ENCODE measurements around the gene CNTNAP5. TPM values are rescaled to one million over a fixed set of nuclear protein-coding genes. Genes with fewer than 3 reads are reported as not detected.

The CNTNAP5 gene
- total and polyA plus RNA-seq, 2 donors from 2014 or later: 0.50 TPM; not detected in 1

GRCh38 chr2:124165698-124166097 lies 140.6 kb downstream of the CNTNAP5 start:
- Histone ChIP-seq H3K4me3 (ENCODE audit: low read length in 3 of 3) (no peak overlapping the region), H3K9me3 (ENCODE audit: control insufficient read depth in 2 of 3, insufficient read depth in 1 of 3, low read length in 3 of 3) (no peaks in the 10 kb centered on the region), H3K36me3 (ENCODE audit: control insufficient read depth in 2 of 3, insufficient read depth in 3 of 3, low read length in 3 of 3) (no peaks in the 10 kb centered on the region), H3K4me1 (ENCODE audit: control insufficient read depth in 2 of 3, insufficient read depth in 2 of 3, low read depth in 1 of 3, low read length in 3 of 3) (no peaks in the 10 kb centered on the region), H3K27ac (ENCODE audit: low read depth in 2 of 2, low read length in 2 of 2) (no peak overlapping the region), H3K9ac (ENCODE audit: low read length in 3 of 3) (no peak overlapping the region), H3K27me3 (ENCODE audit: control insufficient read depth, insufficient read depth, low read length) (no peaks in the 10 kb centered on the region)
- TF ChIP-seq, protein P1, sequence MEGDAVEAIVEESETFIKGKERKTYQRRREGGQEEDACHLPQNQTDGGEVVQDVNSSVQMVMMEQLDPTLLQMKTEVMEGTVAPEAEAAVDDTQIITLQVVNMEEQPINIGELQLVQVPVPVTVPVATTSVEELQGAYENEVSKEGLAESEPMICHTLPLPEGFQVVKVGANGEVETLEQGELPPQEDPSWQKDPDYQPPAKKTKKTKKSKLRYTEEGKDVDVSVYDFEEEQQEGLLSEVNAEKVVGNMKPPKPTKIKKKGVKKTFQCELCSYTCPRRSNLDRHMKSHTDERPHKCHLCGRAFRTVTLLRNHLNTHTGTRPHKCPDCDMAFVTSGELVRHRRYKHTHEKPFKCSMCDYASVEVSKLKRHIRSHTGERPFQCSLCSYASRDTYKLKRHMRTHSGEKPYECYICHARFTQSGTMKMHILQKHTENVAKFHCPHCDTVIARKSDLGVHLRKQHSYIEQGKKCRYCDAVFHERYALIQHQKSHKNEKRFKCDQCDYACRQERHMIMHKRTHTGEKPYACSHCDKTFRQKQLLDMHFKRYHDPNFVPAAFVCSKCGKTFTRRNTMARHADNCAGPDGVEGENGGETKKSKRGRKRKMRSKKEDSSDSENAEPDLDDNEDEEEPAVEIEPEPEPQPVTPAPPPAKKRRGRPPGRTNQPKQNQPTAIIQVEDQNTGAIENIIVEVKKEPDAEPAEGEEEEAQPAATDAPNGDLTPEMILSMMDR (IDR thresholded peaks at IDR 0.05; ENCODE audit: borderline replicate concordance, extremely low read depth, insufficient read depth): no peak
- intact Hi-C loops (cut with DNase I): no loop called here
- DNase-seq (no peak), FAIRE-seq (no peak)

DNA sequence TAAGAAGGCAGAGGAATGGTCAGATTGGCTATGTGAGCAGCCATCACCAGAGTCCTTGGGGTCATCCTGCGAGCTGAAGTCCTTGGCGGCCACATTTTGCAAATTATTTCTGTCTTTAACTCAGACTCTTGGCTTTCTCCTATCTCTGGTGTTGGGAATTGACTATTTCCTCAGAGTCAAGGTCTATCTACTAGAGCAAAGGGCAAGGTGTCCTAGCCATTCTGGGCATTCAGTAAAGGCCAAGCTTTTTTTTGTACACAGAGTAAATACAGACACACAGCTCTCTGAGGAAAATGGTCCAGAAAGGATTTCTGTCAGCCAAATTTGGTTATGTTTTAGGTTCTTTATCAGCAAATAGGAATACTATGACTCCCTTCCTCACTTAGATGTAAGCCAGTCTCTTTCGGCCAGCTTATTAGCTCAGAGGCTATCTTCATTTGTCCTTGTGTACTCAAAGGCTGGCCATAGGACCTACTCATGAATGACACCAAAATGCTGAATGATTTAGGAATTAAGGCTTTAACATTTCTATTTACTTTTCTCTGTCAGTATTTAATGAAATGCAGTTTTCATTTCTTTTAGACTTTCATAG lies 146.5 kb downstream of the CNTNAP5 start:
- DNase-seq (no peak), FAIRE-seq (no peak)
- H3K9ac ChIP-seq (ENCODE audit: low read length in 3 of 3): no peak overlapping the region
- H3K27me3 ChIP-seq (ENCODE audit: control insufficient read depth, insufficient read depth, low read length): no peaks in the 10 kb centered on the region
- no peak overlapping the region for H3K4me3 ChIP-seq (ENCODE audit: low read length in 3 of 3)
- no peaks in the 10 kb centered on the region for H3K4me1 ChIP-seq (ENCODE audit: control insufficient read depth in 2 of 3, insufficient read depth in 2 of 3, low read depth in 1 of 3, low read length in 3 of 3)
- intact Hi-C loops (cut with DNase I): no loop called here
- TF ChIP-seq, protein P1 (IDR thresholded peaks at IDR 0.05; ENCODE audit: borderline replicate concordance, extremely low read depth, insufficient read depth): no peak
- no peaks in the 10 kb centered on the region for H3K36me3 ChIP-seq (ENCODE audit: control insufficient read depth in 2 of 3, insufficient read depth in 3 of 3, low read length in 3 of 3)
- H3K27ac ChIP-seq (ENCODE audit: low read depth in 2 of 2, low read length in 2 of 2): no peak overlapping the region
- H3K9me3 ChIP-seq (ENCODE audit: control insufficient read depth in 2 of 3, insufficient read depth in 1 of 3, low read length in 3 of 3): peaks cover 0 to 3% (median 0%) of the 10 kb centered on the region in 3 donors

- no peak overlapping the region for H3K4me3 ChIP-seq (ENCODE audit: low read length in 3 of 3)
- no peak for DNase-seq
- intact Hi-C loops (cut with DNase I): no loop called here
- no peak overlapping the region for H3K9ac ChIP-seq (ENCODE audit: low read length in 3 of 3)
- H3K9me3 ChIP-seq (ENCODE audit: control insufficient read depth in 2 of 3, insufficient read depth in 1 of 3, low read length in 3 of 3): peaks cover 0 to 1% (median 0%) of the 10 kb centered on the region in 3 donors
- no peak for FAIRE-seq
- H3K27me3 ChIP-seq (ENCODE audit: control insufficient read depth, insufficient read depth, low read length): no peaks in the 10 kb centered on the region
- no peaks in the 10 kb centered on the region for H3K36me3 ChIP-seq (ENCODE audit: control insufficient read depth in 2 of 3, insufficient read depth in 3 of 3, low read length in 3 of 3)
- no peaks in the 10 kb centered on the region for H3K4me1 ChIP-seq (ENCODE audit: control insufficient read depth in 2 of 3, insufficient read depth in 2 of 3, low read depth in 1 of 3, low read length in 3 of 3)
- TF ChIP-seq, protein P1 (IDR thresholded peaks at IDR 0.05; ENCODE audit: borderline replicate concordance, extremely low read depth, insufficient read depth): no peak
- no peak overlapping the region for H3K27ac ChIP-seq (ENCODE audit: low read depth in 2 of 2, low read length in 2 of 2)
These were observed 153.6 kb downstream of the CNTNAP5 start for GRCh38 chr2:124178719-124179118.

GRCh38 chr2:124180635-124181034 lies 155.5 kb downstream of the CNTNAP5 start:
- FAIRE-seq (no peak), DNase-seq (peak in 1 of 5 donors; percentile 1)
- Histone ChIP-seq H3K9ac (ENCODE audit: low read length in 3 of 3) (no peak overlapping the region), H3K27me3 (ENCODE audit: control insufficient read depth, insufficient read depth, low read length) (no peaks in the 10 kb centered on the region), H3K36me3 (ENCODE audit: control insufficient read depth in 2 of 3, insufficient read depth in 3 of 3, low read length in 3 of 3) (no peaks in the 10 kb centered on the region), H3K4me1 (ENCODE audit: control insufficient read depth in 2 of 3, insufficient read depth in 2 of 3, low read depth in 1 of 3, low read length in 3 of 3) (no peaks in the 10 kb centered on the region), H3K27ac (ENCODE audit: low read depth in 2 of 2, low read length in 2 of 2) (no peak overlapping the region), H3K4me3 (ENCODE audit: low read length in 3 of 3) (no peak overlapping the region), H3K9me3 (ENCODE audit: control insufficient read depth in 2 of 3, insufficient read depth in 1 of 3, low read length in 3 of 3) (no peaks in the 10 kb centered on the region)
- intact Hi-C loops (cut with DNase I): no loop called here
- TF ChIP-seq, protein P1 (IDR thresholded peaks at IDR 0.05; ENCODE audit: borderline replicate concordance, extremely low read depth, insufficient read depth): no peak
